T-helper 2 cell treated with Interferon-gamma antibody and Interleukin-4, amounts not matched to agents 5 μg/mL and 100 μg/mL, for 36 hours (primary cell): ENCODE data around the gene NRF1.
"Not testable (repeated sequence)": the region's sequence is repeated elsewhere in the genome, so short reads cannot be mapped to it uniquely, and the experiment has no call there.

ENCODE experiments used
- DNase-seq: peaks from one replicate; pipeline ENCODE4 v3.0.0; 2021; ENCODE audit warnings: low spot score
- H3K27ac Mint-ChIP-seq: one replicate; pipeline ENCODE4 v1.8.0; 2021; ENCODE audit warnings: mild to moderate bottlenecking, mixed read lengths
- H3K27me3 Mint-ChIP-seq: one replicate; pipeline ENCODE4 v1.8.0; 2021; ENCODE audit warnings: low read depth, mixed read lengths
- H3K36me3 Mint-ChIP-seq: one replicate; pipeline ENCODE4 v1.8.0; 2021; ENCODE audit warnings: low read depth, mixed read lengths
- H3K4me1 Mint-ChIP-seq: one replicate; pipeline ENCODE4 v1.8.0; 2021; ENCODE audit warnings: low read depth, mixed read lengths
- H3K4me3 Mint-ChIP-seq: one replicate; pipeline ENCODE4 v1.8.0; 2022; ENCODE audit warnings: mild to moderate bottlenecking, moderate library complexity, mixed read lengths
- H3K9me3 Mint-ChIP-seq: one replicate; pipeline ENCODE4 v1.8.0; 2021; ENCODE audit warnings: mixed read lengths

The NRF1 gene

DNA sequence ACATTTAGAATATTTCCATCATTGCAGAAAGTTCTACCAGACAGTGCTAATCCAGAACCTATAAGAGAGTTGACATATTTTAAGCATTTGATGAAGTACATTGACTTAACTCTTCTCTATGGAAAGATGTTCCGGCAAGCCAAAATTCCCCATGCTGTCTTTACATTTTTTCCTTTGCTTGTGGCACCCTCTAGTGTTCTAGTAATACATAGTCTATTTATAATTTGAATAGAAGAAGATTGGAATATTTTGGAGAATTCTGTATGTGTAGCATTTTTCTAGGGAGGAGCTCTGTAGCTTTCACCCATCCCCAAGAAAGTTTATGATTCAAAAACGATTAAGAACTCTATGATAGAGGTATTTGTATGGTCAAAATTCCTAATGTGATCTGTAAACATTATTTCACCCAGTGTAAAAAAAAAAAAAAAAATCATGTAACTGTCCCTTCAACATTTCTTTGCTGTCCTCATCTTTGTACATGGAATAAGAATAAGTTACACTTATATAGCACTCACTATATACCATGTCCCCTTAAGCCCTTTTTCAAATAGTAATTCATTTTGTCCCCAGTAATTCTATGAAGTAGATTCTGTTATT is 33.2 kb downstream of the NRF1 start:
- no peaks in the 10 kb centered on the region for H3K27me3 Mint-ChIP-seq
- no peak for DNase-seq
- no peak overlapping the region for H3K4me3 Mint-ChIP-seq
- H3K27ac Mint-ChIP-seq, result no peak overlapping the region
- no peaks in the 10 kb centered on the region for H3K9me3 Mint-ChIP-seq
- H3K4me1 Mint-ChIP-seq, result peaks cover 15% of the 10 kb centered on the region
- H3K36me3 Mint-ChIP-seq, result peaks cover 7% of the 10 kb centered on the region

GRCh38 chr7:129646369-129647021 is 35.0 kb downstream of the NRF1 start:
- no peaks in the 10 kb centered on the region for H3K27me3 Mint-ChIP-seq

DNA sequence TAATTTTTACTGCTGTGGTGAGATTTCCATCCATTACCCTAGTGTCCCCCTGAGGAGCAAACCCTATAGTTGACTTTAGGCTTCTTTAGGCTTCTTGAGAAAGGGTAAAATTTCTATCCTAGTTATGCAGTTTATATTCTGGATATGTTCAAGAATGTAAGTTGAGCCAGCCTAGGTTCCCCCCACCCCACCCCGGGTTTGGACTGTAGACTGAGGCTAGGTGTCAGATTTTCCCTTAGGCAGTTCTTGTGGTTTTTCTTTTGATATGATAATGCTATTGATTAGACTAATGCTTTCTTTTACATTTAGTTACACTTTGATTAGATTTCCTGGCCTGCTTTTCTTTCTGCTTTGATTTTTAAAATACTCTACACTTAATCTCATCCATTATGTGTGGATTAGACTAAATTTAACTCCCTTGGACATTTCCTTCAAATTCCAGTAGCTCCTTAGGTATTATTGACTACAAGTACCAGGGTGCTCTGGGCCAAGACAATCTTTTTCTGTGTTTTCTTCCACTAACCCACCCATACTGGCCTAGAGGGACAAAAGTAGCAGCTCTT is 37.7 kb downstream of the NRF1 start:
- Mint-ChIP-seq H3K27ac (no peak overlapping the region), H3K27me3 (no peaks in the 10 kb centered on the region), H3K36me3 (peaks cover 11% of the 10 kb centered on the region), H3K9me3 (no peaks in the 10 kb centered on the region), H3K4me3 (no peak overlapping the region), H3K4me1 (peaks cover 21% of the 10 kb centered on the region)
- DNase-seq, result no peak

More at GRCh38 chr7:129646369-129647021, 35.0 kb downstream of the NRF1 start:
- Mint-ChIP-seq H3K9me3 (no peaks in the 10 kb centered on the region), H3K4me3 (no peak overlapping the region), H3K4me1 (peaks cover 19% of the 10 kb centered on the region), H3K27ac (no peak overlapping the region), H3K36me3 (peaks cover 7% of the 10 kb centered on the region)
- DNase-seq, result no peak

DNA sequence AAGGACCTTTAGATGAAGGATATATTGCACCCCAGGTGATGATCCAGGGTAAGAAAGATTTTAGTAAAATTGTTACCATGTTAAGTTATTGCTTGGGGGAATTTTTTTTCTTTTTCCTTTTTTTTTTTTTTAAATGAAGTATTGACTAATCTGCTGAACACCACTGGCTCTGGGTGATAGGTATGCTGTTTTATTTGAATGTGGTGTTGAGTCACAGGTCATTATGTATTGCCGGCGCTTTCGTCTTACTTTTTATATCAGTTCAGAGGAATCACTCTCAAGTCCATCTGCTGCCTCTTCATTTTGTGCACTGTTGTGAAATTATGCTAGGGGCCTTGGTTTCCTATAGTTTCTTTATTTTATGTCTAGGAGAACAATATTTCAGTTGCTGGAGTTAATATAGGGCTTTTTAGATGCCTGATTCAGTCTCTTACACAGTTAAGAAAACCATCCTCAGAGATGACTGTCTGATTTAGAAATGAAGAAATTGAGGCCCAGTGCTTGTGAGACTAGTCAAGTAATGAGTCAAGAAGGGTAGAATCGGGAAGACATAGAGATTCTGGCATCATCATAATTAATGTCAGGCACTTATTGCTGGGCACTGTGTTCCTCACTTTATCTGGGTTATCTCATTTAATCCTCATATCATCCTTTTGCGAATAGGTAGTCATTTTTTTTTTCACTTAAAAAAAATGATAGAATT is 38.7 kb downstream of the NRF1 start:
- no peaks in the 10 kb centered on the region for H3K27me3 Mint-ChIP-seq
- peaks cover 11% of the 10 kb centered on the region for H3K36me3 Mint-ChIP-seq
- H3K4me1 Mint-ChIP-seq, result peaks cover 19% of the 10 kb centered on the region
- H3K27ac Mint-ChIP-seq, result no peak overlapping the region
- H3K9me3 Mint-ChIP-seq, result no peaks in the 10 kb centered on the region
- no peak for DNase-seq
- H3K4me3 Mint-ChIP-seq, result no peak overlapping the region

DNA sequence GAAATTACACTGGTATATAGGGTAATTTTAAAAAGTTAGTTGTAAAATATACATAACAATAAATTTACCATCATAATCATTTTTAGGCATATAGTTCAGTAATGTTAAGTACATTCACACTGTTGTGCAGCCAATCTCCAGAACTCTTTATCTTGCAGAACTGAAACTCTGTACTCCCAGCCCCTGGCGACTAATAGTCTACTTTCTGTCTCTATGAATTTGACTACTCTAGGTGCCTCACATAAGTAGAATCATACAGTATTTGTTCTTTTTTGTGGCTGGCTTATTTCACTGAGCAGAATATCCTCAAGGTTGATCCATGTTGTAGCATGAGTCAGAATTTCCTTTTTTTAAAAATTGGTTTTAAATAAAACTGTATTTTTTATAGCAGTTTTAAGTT is 41.4 kb downstream of the NRF1 start:
- peaks cover 17% of the 10 kb centered on the region for H3K4me1 Mint-ChIP-seq
- H3K4me3 Mint-ChIP-seq, result no peak overlapping the region
- no peak overlapping the region for H3K27ac Mint-ChIP-seq
- H3K9me3 Mint-ChIP-seq, result no peaks in the 10 kb centered on the region
- H3K27me3 Mint-ChIP-seq, result no peaks in the 10 kb centered on the region
- peaks cover 24% of the 10 kb centered on the region for H3K36me3 Mint-ChIP-seq
- no peak for DNase-seq

- Mint-ChIP-seq H3K4me1 (peaks cover 2% of the 10 kb centered on the region), H3K36me3 (peaks cover 43% of the 10 kb centered on the region), H3K9me3 (peaks cover 14% of the 10 kb centered on the region), H3K27ac (no peak overlapping the region), H3K27me3 (no peaks in the 10 kb centered on the region), H3K4me3 (no peak overlapping the region)
- DNase-seq, result no peak
These were observed 44.3 kb downstream of the NRF1 start for GRCh38 chr7:129655811-129656210.

DNA sequence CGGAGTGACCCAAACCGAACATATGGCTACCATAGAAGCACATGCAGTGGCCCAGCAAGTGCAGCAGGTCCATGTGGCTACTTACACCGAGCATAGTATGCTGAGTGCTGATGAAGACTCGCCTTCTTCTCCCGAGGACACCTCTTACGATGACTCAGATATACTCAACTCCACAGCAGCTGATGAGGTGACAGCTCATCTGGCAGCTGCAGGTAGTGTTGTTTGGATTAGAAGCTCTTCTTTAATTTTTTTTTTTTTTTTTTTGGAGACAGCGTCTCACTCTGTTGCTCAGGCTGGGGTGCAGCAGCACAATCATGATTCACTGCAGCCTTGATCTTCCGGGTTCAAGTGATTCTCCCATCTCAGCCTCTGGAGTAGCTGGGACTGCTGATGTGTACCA is 45.8 kb downstream of the NRF1 start:
- Mint-ChIP-seq H3K27me3 (no peaks in the 10 kb centered on the region), H3K36me3 (peaks cover 56% of the 10 kb centered on the region), H3K4me3 (no peak overlapping the region), H3K9me3 (peaks cover 26% of the 10 kb centered on the region), H3K27ac (no peak overlapping the region), H3K4me1 (peaks cover 2% of the 10 kb centered on the region)
- DNase-seq, result no peak

GRCh38 chr7:129659907-129660306 is 48.4 kb downstream of the NRF1 start:
- H3K27ac Mint-ChIP-seq, H3K4me3 Mint-ChIP-seq, H3K4me1 Mint-ChIP-seq, DNase-seq, H3K27me3 Mint-ChIP-seq: not testable (repeated sequence)
- Mint-ChIP-seq H3K9me3 (peaks cover 28% of the 10 kb centered on the region), H3K36me3 (peaks cover 68% of the 10 kb centered on the region)

GRCh38 chr7:129661645-129662182 is 50.2 kb downstream of the NRF1 start:
- Mint-ChIP-seq H3K27ac (no peak overlapping the region), H3K4me3 (no peak overlapping the region), H3K36me3 (peaks cover 66% of the 10 kb centered on the region), H3K27me3 (no peaks in the 10 kb centered on the region), H3K9me3 (peaks cover 28% of the 10 kb centered on the region), H3K4me1 (peaks cover 3% of the 10 kb centered on the region)
- DNase-seq, result no peak

DNA sequence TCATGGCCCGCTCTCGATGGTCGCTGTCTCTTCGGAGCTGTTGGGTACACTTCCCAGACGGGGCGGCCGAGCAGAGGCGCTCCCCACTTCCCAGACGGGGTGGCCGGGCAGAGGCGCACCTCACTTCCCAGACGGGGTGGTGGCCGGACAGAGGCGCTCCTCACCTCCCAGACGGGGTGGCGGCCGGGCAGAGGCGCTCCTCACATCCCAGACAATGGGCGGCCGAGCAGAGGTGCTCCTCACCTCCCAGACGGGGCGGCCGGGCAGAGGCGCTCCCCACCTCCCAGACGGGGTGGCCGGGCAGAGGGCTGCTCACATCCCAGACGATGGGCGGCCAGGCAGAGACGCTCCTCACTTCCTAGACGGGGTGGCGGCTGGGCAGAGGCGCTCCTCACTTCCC is 51.7 kb downstream of the NRF1 start:
- H3K36me3 Mint-ChIP-seq, result peaks cover 54% of the 10 kb centered on the region
- H3K9me3 Mint-ChIP-seq, result peaks cover 28% of the 10 kb centered on the region
- not testable (repeated sequence) for H3K27ac Mint-ChIP-seq, H3K27me3 Mint-ChIP-seq, H3K4me1 Mint-ChIP-seq, H3K4me3 Mint-ChIP-seq, DNase-seq

- Mint-ChIP-seq H3K4me1 (peaks cover 3% of the 10 kb centered on the region), H3K9me3 (peaks cover 28% of the 10 kb centered on the region), H3K36me3 (peaks cover 48% of the 10 kb centered on the region), H3K27me3 (no peaks in the 10 kb centered on the region), H3K27ac (no peak overlapping the region), H3K4me3 (no peak overlapping the region)
- no peak for DNase-seq
These were observed 52.8 kb downstream of the NRF1 start for GRCh38 chr7:129664029-129665012.

DNA sequence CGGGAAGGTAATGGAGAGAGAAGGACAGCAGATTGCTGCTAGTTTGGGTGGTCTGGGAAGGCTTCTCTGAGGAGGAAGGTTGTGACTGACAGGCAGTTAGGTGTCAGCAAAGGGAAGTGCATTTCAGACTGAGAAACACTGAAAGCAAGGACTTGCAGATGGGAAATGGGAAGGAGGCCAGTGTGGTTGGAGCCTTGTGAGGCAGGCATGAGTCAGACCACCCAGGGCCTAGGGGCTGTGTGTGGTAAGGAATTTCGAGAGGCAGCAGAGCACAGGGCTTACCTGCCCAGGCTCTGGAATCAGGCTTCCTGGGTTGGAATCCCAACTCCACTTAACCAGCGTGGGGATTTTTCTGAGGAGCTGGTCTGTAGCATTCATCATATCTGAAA is 53.5 kb downstream of the NRF1 start:
- DNase-seq, result no peak
- Mint-ChIP-seq H3K4me1 (peaks cover 3% of the 10 kb centered on the region), H3K27ac (no peak overlapping the region), H3K36me3 (peaks cover 41% of the 10 kb centered on the region), H3K27me3 (no peaks in the 10 kb centered on the region), H3K9me3 (peaks cover 21% of the 10 kb centered on the region), H3K4me3 (no peak overlapping the region)

GRCh38 chr7:129667116-129667515 is 55.6 kb downstream of the NRF1 start:
- Mint-ChIP-seq H3K4me1 (peaks cover 3% of the 10 kb centered on the region), H3K27me3 (no peaks in the 10 kb centered on the region), H3K36me3 (peaks cover 20% of the 10 kb centered on the region), H3K4me3 (no peak overlapping the region), H3K9me3 (peaks cover 4% of the 10 kb centered on the region), H3K27ac (no peak overlapping the region)
- no peak for DNase-seq
